IMR-90 (cell line): ENCODE measurements around the gene KRTAP10-7. TPM values are rescaled to one million over a fixed set of nuclear protein-coding genes. Genes with fewer than 3 reads are reported as not detected.

ENCODE experiments used
- ATAC-seq: fragments of 200-7000 bp; cut with Tn5 transposase; 2 replicates; pipeline ENCODE4 v1.9.1; 2020; ENCODE audit warnings: low read depth, mild to moderate bottlenecking, moderate library complexity
- BruUV-seq: library from RNA; stranded (reverse); fragments of 400-500 nt; replicated peaks from 2 replicates; lab custom pipeline; 2021; lab: Mats Ljungman, UMichigan
- CTCF ChIA-PET: fragments of 300-600 bp; formaldehyde crosslinking; extraction: SDS; loops from one replicate; lab custom pipeline; 2021; ENCODE audit warnings: antibody characterized with exemption; lab: Yijun Ruan, JAX
- POLR2A ChIA-PET: fragments of 300-600 bp; sonication (Branson Sonifier 250); formaldehyde crosslinking; loops from one replicate; lab custom pipeline; 2022; ENCODE audit warnings: antibody characterized with exemption; ENCODE audit not compliant: unreplicated experiment; lab: Charles Lee
- DNase-seq: peaks from one replicate; pipeline ENCODE4 v3.0.0; 2013
- H2AFZ ChIP-seq: replicated peaks from 2 replicates; pipeline ENCODE3; 2013; ENCODE audit warnings: low read length, mild to moderate bottlenecking; ENCODE audit not compliant: poor library complexity
- H2AK5ac ChIP-seq: 2 replicates; pipeline ENCODE4 v1.6.1; 2013; ENCODE audit warnings: low read depth, low read length, inconsistent platforms
- H2AK9ac ChIP-seq: replicated peaks from 2 replicates; pipeline ENCODE3; 2013; ENCODE audit warnings: mild to moderate bottlenecking, low read depth, low read length, moderate library complexity; ENCODE audit not compliant: poor library complexity
- H2BK120ac ChIP-seq: 2 replicates; pipeline ENCODE4 v1.6.1; 2013; ENCODE audit warnings: low read depth, low read length, inconsistent platforms
- H2BK15ac ChIP-seq: 3 replicates; pipeline ENCODE4 v1.6.1; 2013; ENCODE audit warnings: low read depth, low read length, inconsistent platforms
- H2BK20ac ChIP-seq: 2 replicates; pipeline ENCODE4 v1.6.1; 2013; ENCODE audit warnings: low read depth, mild to moderate bottlenecking, inconsistent platforms, low read length, moderate library complexity
- H2BK5ac ChIP-seq: 2 replicates; pipeline ENCODE4 v1.6.1; 2013; ENCODE audit warnings: mild to moderate bottlenecking, low read depth, low read length, inconsistent platforms; ENCODE audit not compliant: poor library complexity, severe bottlenecking
- H3K14ac ChIP-seq: replicated peaks from 2 replicates; pipeline ENCODE4 v1.6.1; 2013; ENCODE audit warnings: low read depth, low read length, inconsistent platforms
- H3K18ac ChIP-seq: 2 replicates; pipeline ENCODE4 v1.6.1; 2013; ENCODE audit warnings: low read depth, low read length, control low read depth
- H3K23ac ChIP-seq: 2 replicates; pipeline ENCODE4 v1.6.1; 2013; ENCODE audit warnings: low read depth, low read length, inconsistent platforms
- H3K27ac ChIP-seq: 2 replicates; pipeline ENCODE4 v1.5.1; 2013; ENCODE audit warnings: mild to moderate bottlenecking, control low read depth, low read length; ENCODE audit not compliant: insufficient read depth
- H3K27me3 ChIP-seq: 2 replicates; pipeline ENCODE4 v1.6.1; 2013; ENCODE audit warnings: low read length; ENCODE audit not compliant: control insufficient read depth, insufficient read depth
- H3K36me3 ChIP-seq: 2 replicates; pipeline ENCODE4 v1.6.1; 2013; ENCODE audit warnings: low read length, mixed read lengths; ENCODE audit not compliant: control insufficient read depth, insufficient read depth
- H3K4ac ChIP-seq: 2 replicates; pipeline ENCODE4 v1.6.1; 2013; ENCODE audit warnings: low read depth, low read length, inconsistent platforms
- H3K4me1 ChIP-seq: 2 replicates; pipeline ENCODE4 v1.6.1; 2013; ENCODE audit warnings: low read length, mixed read lengths; ENCODE audit not compliant: control insufficient read depth, insufficient read depth
- H3K4me2 ChIP-seq: 2 replicates; pipeline ENCODE4 v1.6.1; 2013; ENCODE audit warnings: low read depth, mild to moderate bottlenecking, control low read depth, low read length, moderate library complexity
- H3K4me3 ChIP-seq: 2 replicates; pipeline ENCODE4 v1.5.1; 2013; ENCODE audit warnings: low read depth, mild to moderate bottlenecking, control low read depth, low read length, moderate library complexity; ENCODE audit not compliant: insufficient read depth
- H3K56ac ChIP-seq: 2 replicates; pipeline ENCODE4 v1.6.1; 2013; ENCODE audit warnings: low read length, inconsistent platforms; ENCODE audit not compliant: insufficient read depth; ENCODE audit errors: extremely low read depth
- H3K79me1 ChIP-seq, 2 experiments: 2 replicates each; pipeline ENCODE4 v1.6.1; 2013; ENCODE audit warnings: low read length in 2 of 2, inconsistent platforms in 1 of 2, low read depth in 1 of 2
- H3K9ac ChIP-seq: 2 replicates; pipeline ENCODE4 v1.6.1; 2013; ENCODE audit warnings: low read depth, low read length, control low read depth
- H3K9me1 ChIP-seq: 2 replicates; pipeline ENCODE4 v1.6.1; 2013; ENCODE audit warnings: low read length, inconsistent platforms; ENCODE audit not compliant: insufficient read depth
- H3K9me3 ChIP-seq: 2 replicates; pipeline ENCODE4 v1.6.1; 2013; ENCODE audit warnings: low read length; ENCODE audit not compliant: control insufficient read depth, insufficient read depth
- H4K20me1 ChIP-seq: 2 replicates; pipeline ENCODE4 v1.6.1; 2013; ENCODE audit warnings: low read length, inconsistent platforms; ENCODE audit not compliant: insufficient read depth
- H4K5ac ChIP-seq: 2 replicates; pipeline ENCODE4 v1.6.1; 2013; ENCODE audit warnings: mild to moderate bottlenecking, low read depth, low read length, control low read depth
- H4K8ac ChIP-seq, 2 experiments: 2 replicates each; pipeline ENCODE4 v1.6.1; 2013; ENCODE audit warnings: low read depth in 2 of 2, low read length in 2 of 2, control low read depth in 1 of 2, inconsistent platforms in 1 of 2
- H4K91ac ChIP-seq: 2 replicates; pipeline ENCODE4 v1.6.1; 2013; ENCODE audit warnings: low read depth, low read length, inconsistent platforms; ENCODE audit not compliant: insufficient read depth
- CHD1 ChIP-seq: IDR thresholded peaks from 2 replicates; pipeline ENCODE4 v1.6.1; 2012; ENCODE audit warnings: low read depth, low read length, improper control_type of control experiment
- CTCF ChIP-seq: conservative IDR thresholded peaks from 2 replicates; pipeline ENCODE4 v1.5.1; 2012; ENCODE audit warnings: mild to moderate bottlenecking, low read depth, low read length, improper control_type of control experiment
- ELK1 ChIP-seq: fragments of 150-350 bp; IDR thresholded peaks from 2 replicates; pipeline ENCODE4 v1.6.1; 2016; ENCODE audit warnings: low read depth, mild to moderate bottlenecking, low read length, moderate library complexity, borderline replicate concordance
- MAFK ChIP-seq: IDR thresholded peaks from 2 replicates; pipeline ENCODE4 v1.6.1; 2012; ENCODE audit warnings: low read depth, low read length, improper control_type of control experiment
- MAZ ChIP-seq: IDR thresholded peaks from 2 replicates; pipeline ENCODE4 v1.6.1; 2012; ENCODE audit warnings: low read depth, mild to moderate bottlenecking, low read length, improper control_type of control experiment, moderate library complexity, borderline replicate concordance
- MXI1 ChIP-seq: IDR thresholded peaks from 2 replicates; pipeline ENCODE4 v1.6.1; 2012; ENCODE audit warnings: low read depth, mild to moderate bottlenecking, low read length, moderate library complexity, borderline replicate concordance
- NFE2L2 ChIP-seq: fragments of 150-350 bp; IDR thresholded peaks from 2 replicates; pipeline ENCODE4 v1.6.1; 2016; ENCODE audit warnings: low read depth, mild to moderate bottlenecking, low read length
- POLR2A ChIP-seq: IDR thresholded peaks from 2 replicates; pipeline ENCODE4 v1.6.1; 2012; ENCODE audit warnings: mild to moderate bottlenecking, low read depth, low read length
- RAD21 ChIP-seq: IDR thresholded peaks from 2 replicates; pipeline ENCODE4 v1.6.1; 2012; ENCODE audit warnings: low read length, improper control_type of control experiment
- RCOR1 ChIP-seq: IDR thresholded peaks from 2 replicates; pipeline ENCODE4 v1.6.1; 2012; ENCODE audit warnings: mild to moderate bottlenecking, low read length, improper control_type of control experiment; ENCODE audit not compliant: insufficient replicate concordance
- RFX5 ChIP-seq: IDR thresholded peaks from 2 replicates; pipeline ENCODE4 v1.8.0; 2012; ENCODE audit warnings: low read depth, mild to moderate bottlenecking, low read length, moderate library complexity
- SMC3 ChIP-seq: fragments of 150-350 bp; IDR thresholded peaks from 2 replicates; pipeline ENCODE4 v1.6.1; 2016; ENCODE audit warnings: low read depth, mild to moderate bottlenecking, antibody characterized with exemption, low read length, moderate library complexity
- whole genome bisulfite sequencing, 2 experiments: methylation state at CpG; one replicate each; pipeline versions ENCODE4 v1.1.5 to v1.1.7; 2013; ENCODE audit warnings: missing lambda C conversion rate in 2 of 2; ENCODE audit not compliant: insufficient read length in 1 of 2; ENCODE audit errors: extremely low coverage in 2 of 2; 5-methylcytosine and 5-hydroxymethylcytosine counted together
- dilution Hi-C: fragments of 300-500 bp; cut with HindIII; formaldehyde crosslinking; loops from one replicate; pipeline ENCODE4 v1.14.3; 2018; ENCODE audit warnings: low sequenced_read_pairs; ENCODE audit not compliant: unreplicated experiment
- in situ Hi-C: fragments of 300-500 bp; cut with MboI; formaldehyde crosslinking; loops from 3 replicates; pipeline ENCODE4 v1.14.3; 2019; ENCODE audit warnings: low sequenced_read_pairs, inconsistent platforms, mixed read lengths
- intact Hi-C: fragments of 100-400 bp; cut with micrococcal nuclease; formaldehyde crosslinking; loops from 2 replicates; pipeline ENCODE4 v1.10.0; 2022
- polyA plus RNA-seq, 3 experiments: library from polyadenylated mRNA; depleted of rRNA; stranded (reverse); fragments of >200 nt; gene quantifications; 2 replicates each; pipeline ENCODE4 v1.2.3, GENCODE V29; 2012; ENCODE audit warnings: low replicate concordance in 1 of 3
- total RNA-seq: library from RNA; depleted of rRNA; stranded (reverse); fragments of >200 nt; gene quantifications from 2 replicates; pipeline ENCODE4 v1.2.3, GENCODE V29; 2012

KRTAP10-7 gene
- total and polyA plus RNA-seq, 2 of the 4 experiments (the other 2 are of a cell fraction), result not detected

- in situ Hi-C loops, result no loop called here
Measured at GRCh38 chr21:44569861-44570517, 30.4 kb upstream of the KRTAP10-7 start.

More at GRCh38 chr21:44569861-44570517, 30.4 kb upstream of the KRTAP10-7 start:
- TF ChIP-seq CHD1, result no peak
- TF ChIP-seq ELK1, result no peak
- no peak for TF ChIP-seq RAD21
- TF ChIP-seq MAZ, result no peak
- TF ChIP-seq MAFK, result no peak
- no peak for TF ChIP-seq SMC3
- no peak for TF ChIP-seq RCOR1
- no peak for TF ChIP-seq CTCF
- TF ChIP-seq POLR2A, result no peak
- no peak for TF ChIP-seq MXI1
- no peak for TF ChIP-seq RFX5
- TF ChIP-seq NFE2L2, result no peak
- Histone ChIP-seq H3K9me1 (no peaks in the 10 kb centered on the region), H2BK120ac (no peak overlapping the region), H4K91ac (no peak overlapping the region), H3K27me3 (peaks cover 3% of the 10 kb centered on the region; the same call in 1 of the 2 replicates), H3K9ac (no peak overlapping the region), H4K8ac (no peak overlapping the region), H2BK5ac (no peak overlapping the region), H3K56ac (no peak overlapping the region), H2AK9ac (no peak overlapping the region), H3K9me3 (peaks cover 4% of the 10 kb centered on the region), H3K36me3 (no peaks in the 10 kb centered on the region), H2BK15ac (no peak overlapping the region), H3K14ac (no peak overlapping the region), H3K23ac (no peak overlapping the region), H4K20me1 (no peaks in the 10 kb centered on the region), H3K4me1 (no peaks in the 10 kb centered on the region), H3K4ac (no peak overlapping the region), H3K4me3 (no peak overlapping the region), H3K27ac (no peak overlapping the region), H4K5ac (no peak overlapping the region), H2AK5ac (no peak overlapping the region), H2AFZ (no peak overlapping the region), H3K18ac (no peak overlapping the region), H3K79me1 (no peaks in the 10 kb centered on the region), H2BK20ac (no peak overlapping the region), H3K4me2 (no peak overlapping the region)
- no peak for ATAC-seq
- ChIA-PET CTCF (no interaction called here), POLR2A (no interaction called here)
- dilution Hi-C loops (no loop called here), intact Hi-C loops (no loop called here)
- DNase-seq, result no peak
- no TSS peak for BruUV-seq
- WGBS, 2 experiments, result 70% methylated on average over 5 of the region's 12 CpGs; no CpG with 5 or more reads in 1 of the 2 experiments
